HEK293 (cell line): ENCODE data around the gene PIP5KL1.

ENCODE experiments used
- CTCF ChIP-seq: fragments of 450-650 bp; formaldehyde crosslinking; IDR thresholded peaks from 2 replicates; pipeline ENCODE4 v1.5.1; 2016; ENCODE audit warnings: missing biosample characterization, missing genetic modification characterization
- PATZ1 ChIP-seq: fragments of 450-650 bp; formaldehyde crosslinking; IDR thresholded peaks from 2 replicates; pipeline ENCODE4 v1.5.1; 2016; ENCODE audit warnings: missing biosample characterization, missing genetic modification characterization
- SCRT1 ChIP-seq: fragments of 450-650 bp; formaldehyde crosslinking; IDR thresholded peaks from 2 replicates; pipeline ENCODE4 v1.5.1; 2016; ENCODE audit warnings: missing biosample characterization, missing genetic modification characterization, borderline replicate concordance

GRCh38 chr9:127928676-127929624 lies 1.6 kb downstream of the PIP5KL1 start:
- no peak for TF ChIP-seq SCRT1 (tag by site-specific recombination)
- no peak for TF ChIP-seq CTCF
- no peak for TF ChIP-seq PATZ1 (tag by site-specific recombination)
